ENCODE measurements around the gene PTPN14.

DNA sequence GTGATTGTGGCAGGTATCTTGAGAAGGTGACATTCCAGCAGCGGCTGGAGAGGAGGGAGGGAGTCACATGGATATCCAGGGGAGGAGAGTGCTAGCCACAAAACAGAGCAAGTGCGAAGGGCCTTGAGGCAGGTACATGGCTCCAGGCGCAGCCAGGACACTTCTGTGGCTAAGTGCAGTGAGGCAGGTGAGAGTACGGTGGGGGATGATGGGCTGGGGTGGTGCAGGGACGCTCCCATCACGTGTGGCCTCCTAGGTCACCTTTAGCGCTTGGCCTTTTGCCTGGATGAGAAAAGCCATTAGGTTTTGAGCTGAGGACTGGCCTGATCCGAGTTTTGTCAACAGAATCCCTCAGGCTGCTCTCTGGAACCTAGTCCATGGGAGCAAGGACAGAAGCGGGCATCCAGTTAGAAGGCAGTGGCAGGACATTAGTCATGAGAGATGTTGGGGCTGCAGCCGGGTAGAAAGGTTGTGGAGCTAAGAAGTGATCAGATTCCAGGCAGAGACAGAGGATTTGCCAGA is 238.8 kb downstream of the PTPN14 start:
- TF ChIP-seq, protein P1, sequence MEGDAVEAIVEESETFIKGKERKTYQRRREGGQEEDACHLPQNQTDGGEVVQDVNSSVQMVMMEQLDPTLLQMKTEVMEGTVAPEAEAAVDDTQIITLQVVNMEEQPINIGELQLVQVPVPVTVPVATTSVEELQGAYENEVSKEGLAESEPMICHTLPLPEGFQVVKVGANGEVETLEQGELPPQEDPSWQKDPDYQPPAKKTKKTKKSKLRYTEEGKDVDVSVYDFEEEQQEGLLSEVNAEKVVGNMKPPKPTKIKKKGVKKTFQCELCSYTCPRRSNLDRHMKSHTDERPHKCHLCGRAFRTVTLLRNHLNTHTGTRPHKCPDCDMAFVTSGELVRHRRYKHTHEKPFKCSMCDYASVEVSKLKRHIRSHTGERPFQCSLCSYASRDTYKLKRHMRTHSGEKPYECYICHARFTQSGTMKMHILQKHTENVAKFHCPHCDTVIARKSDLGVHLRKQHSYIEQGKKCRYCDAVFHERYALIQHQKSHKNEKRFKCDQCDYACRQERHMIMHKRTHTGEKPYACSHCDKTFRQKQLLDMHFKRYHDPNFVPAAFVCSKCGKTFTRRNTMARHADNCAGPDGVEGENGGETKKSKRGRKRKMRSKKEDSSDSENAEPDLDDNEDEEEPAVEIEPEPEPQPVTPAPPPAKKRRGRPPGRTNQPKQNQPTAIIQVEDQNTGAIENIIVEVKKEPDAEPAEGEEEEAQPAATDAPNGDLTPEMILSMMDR (conservative IDR thresholded peaks at IDR 0.05; ENCODE audit: low read length) = no peak
- TF ChIP-seq EZH2phosphoT487 (IDR thresholded peaks at IDR 0.05; ENCODE audit: borderline replicate concordance) = no peak
